ENCODE measurements around the gene DYRK2. TPM values are rescaled to one million over a fixed set of nuclear protein-coding genes. Genes with fewer than 3 reads are reported as not detected.

DYRK2 gene
- total and polyA plus RNA-seq, 2 donors (not counting 3 experiments of a cell fraction or from before 2014, with no cell fraction given) = 4.5 to 11.0 TPM

DNA sequence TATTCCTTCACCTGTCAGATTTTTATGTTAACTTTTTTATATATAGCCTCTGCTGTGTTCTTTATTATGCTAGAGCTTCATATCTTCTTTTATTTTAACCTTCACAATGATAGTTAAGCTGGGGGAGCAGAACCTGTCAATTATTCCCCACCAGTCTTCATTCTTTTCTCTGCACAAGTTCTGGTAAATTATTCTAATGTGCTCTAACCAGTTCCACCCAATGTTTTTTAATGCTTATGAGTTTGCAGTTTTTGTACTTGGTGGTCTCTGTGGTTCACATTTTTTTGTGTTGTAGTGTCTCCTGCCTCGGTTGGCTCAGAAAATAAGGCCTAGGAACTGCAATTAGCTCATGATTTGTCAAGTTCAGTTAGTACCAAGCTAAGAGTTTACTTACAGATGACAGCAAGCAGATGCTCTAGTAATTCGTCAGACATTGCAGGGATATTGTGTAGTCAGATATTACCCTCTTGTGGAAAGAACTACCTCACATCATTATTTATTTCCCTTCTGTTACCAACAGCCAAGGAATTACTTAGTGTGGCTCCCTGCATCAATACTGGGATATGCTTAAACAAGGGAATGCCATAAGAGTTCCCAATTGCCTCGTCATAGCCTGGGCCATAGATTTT, 14.5 kb downstream of the DYRK2 start:
- TF ChIP-seq JUN (IDR thresholded peaks at IDR 0.05; ENCODE audit: borderline replicate concordance, insufficient read depth, insufficient read length, low read depth) (no peak), FOS (IDR thresholded peaks at IDR 0.05; ENCODE audit: borderline replicate concordance, insufficient read depth, low read length) (no peak), MYC (IDR thresholded peaks at IDR 0.05; ENCODE audit: low read depth, low read length) (no peak), POLR2A (IDR thresholded peaks at IDR 0.05; ENCODE audit: low read depth, low read length) (no peak), GATA2 (IDR thresholded peaks at IDR 0.05; ENCODE audit: insufficient read depth, insufficient read length, low read depth, low read length) (no peak), POLR2AphosphoS5 (IDR thresholded peaks at IDR 0.05; ENCODE audit: insufficient read depth, low read depth, low read length) (no peak), EZH2 (IDR thresholded peaks at IDR 0.05; ENCODE audit: borderline replicate concordance, low read depth, low read length, severe bottlenecking) (no peak)
- TF ChIP-seq, protein P1, sequence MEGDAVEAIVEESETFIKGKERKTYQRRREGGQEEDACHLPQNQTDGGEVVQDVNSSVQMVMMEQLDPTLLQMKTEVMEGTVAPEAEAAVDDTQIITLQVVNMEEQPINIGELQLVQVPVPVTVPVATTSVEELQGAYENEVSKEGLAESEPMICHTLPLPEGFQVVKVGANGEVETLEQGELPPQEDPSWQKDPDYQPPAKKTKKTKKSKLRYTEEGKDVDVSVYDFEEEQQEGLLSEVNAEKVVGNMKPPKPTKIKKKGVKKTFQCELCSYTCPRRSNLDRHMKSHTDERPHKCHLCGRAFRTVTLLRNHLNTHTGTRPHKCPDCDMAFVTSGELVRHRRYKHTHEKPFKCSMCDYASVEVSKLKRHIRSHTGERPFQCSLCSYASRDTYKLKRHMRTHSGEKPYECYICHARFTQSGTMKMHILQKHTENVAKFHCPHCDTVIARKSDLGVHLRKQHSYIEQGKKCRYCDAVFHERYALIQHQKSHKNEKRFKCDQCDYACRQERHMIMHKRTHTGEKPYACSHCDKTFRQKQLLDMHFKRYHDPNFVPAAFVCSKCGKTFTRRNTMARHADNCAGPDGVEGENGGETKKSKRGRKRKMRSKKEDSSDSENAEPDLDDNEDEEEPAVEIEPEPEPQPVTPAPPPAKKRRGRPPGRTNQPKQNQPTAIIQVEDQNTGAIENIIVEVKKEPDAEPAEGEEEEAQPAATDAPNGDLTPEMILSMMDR (IDR thresholded peaks at IDR 0.05; ENCODE audit: extremely low read depth in 1 of 2, insufficient read depth in 1 of 2, low read depth in 1 of 2, low read length in 2 of 2) = no peak
- TF ChIP-seq, protein P2, sequence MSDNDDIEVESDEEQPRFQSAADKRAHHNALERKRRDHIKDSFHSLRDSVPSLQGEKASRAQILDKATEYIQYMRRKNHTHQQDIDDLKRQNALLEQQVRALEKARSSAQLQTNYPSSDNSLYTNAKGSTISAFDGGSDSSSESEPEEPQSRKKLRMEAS (IDR thresholded peaks at IDR 0.05; ENCODE audit: insufficient read depth, insufficient read length) = no peak
- dilution Hi-C loops (cut with MboI; ENCODE audit: extremely low pct_ligation_motif_present, low sequenced_read_pairs) = no loop called here
- Histone ChIP-seq H3K27ac (ENCODE audit: insufficient read depth, low read depth, low read length) (no peak overlapping the region), H3K27me3 (ENCODE audit: control insufficient read depth in 2 of 2, insufficient read depth in 2 of 2, low read length in 2 of 2) (no peaks in the 10 kb centered on the region), H3K9me1 (replicated peaks; ENCODE audit: control insufficient read depth, extremely low read depth, insufficient read depth, low read length) (no peaks in the 10 kb centered on the region), H3K9ac (replicated peaks; ENCODE audit: extremely low read depth, insufficient read depth, low read length) (no peak overlapping the region), H4K20me1 (replicated peaks; ENCODE audit: control insufficient read depth, extremely low read depth, insufficient read depth, low read length) (no peaks in the 10 kb centered on the region), H3K9me3 (replicated peaks; ENCODE audit: control insufficient read depth, insufficient read depth, low read length) (no peaks in the 10 kb centered on the region), H3K4me2 (ENCODE audit: insufficient read depth, low read length) (no peak overlapping the region), H3K36me3 (ENCODE audit: control insufficient read depth in 2 of 2, extremely low read depth in 1 of 2, insufficient read depth in 2 of 2, low read length in 2 of 2) (peaks cover 3 to 4% of the 10 kb centered on the region in 2 experiments), H3K79me2 (ENCODE audit: control insufficient read depth, insufficient read depth, low read length) (no peaks in the 10 kb centered on the region), H2AFZ (ENCODE audit: low read depth, low read length) (no peak overlapping the region), H3K4me3 (replicated peaks in 1 of 3; ENCODE audit: insufficient read depth in 1 of 3, low read depth in 1 of 3, low read length in 3 of 3) (no peak overlapping the region), H3K4me1 (ENCODE audit: control insufficient read depth, extremely low read depth, insufficient read depth, low read length) (no peaks in the 10 kb centered on the region)
- no TSS peak for BruUV-seq (replicated peaks)
- DNase-seq (ENCODE audit: low read depth, low spot score) = no peak
- POLR2A ChIA-PET = no interaction called here
- CTCF ChIA-PET = interaction anchor here (0.9 to 1.0 kb wide), 2 partner anchors 15 to 18 kb away, joined by 3 read pairs; partner anchors contain the start of gene DYRK2
- FAIRE-seq = no peak
- intact Hi-C loops (cut with micrococcal nuclease) = no loop called here
